GM12864 (cell line): ENCODE results near the gene ZNF738.

Experiments
- DNase-seq: peaks from one replicate; pipeline ENCODE4 v3.0.0-alpha.2; 2011; ENCODE audit warnings: low read depth
- H3K4me3 ChIP-seq: 2 replicates; pipeline ENCODE4 v1.5.1; 2011; ENCODE audit warnings: mild to moderate bottlenecking, low read depth, low read length, control low read depth
- TF ChIP-seq, protein P1 (sequence below): IDR thresholded peaks from 2 replicates; pipeline ENCODE4 v1.5.1; 2011; ENCODE audit warnings: low read depth, mild to moderate bottlenecking, moderate library complexity, low read length, control low read depth, inconsistent platforms; ENCODE audit errors: missing control alignments

The ZNF738 gene

GRCh38 chr19:21362291-21362690, 3.5 kb downstream of the ZNF738 start:
- TF ChIP-seq, protein P1, sequence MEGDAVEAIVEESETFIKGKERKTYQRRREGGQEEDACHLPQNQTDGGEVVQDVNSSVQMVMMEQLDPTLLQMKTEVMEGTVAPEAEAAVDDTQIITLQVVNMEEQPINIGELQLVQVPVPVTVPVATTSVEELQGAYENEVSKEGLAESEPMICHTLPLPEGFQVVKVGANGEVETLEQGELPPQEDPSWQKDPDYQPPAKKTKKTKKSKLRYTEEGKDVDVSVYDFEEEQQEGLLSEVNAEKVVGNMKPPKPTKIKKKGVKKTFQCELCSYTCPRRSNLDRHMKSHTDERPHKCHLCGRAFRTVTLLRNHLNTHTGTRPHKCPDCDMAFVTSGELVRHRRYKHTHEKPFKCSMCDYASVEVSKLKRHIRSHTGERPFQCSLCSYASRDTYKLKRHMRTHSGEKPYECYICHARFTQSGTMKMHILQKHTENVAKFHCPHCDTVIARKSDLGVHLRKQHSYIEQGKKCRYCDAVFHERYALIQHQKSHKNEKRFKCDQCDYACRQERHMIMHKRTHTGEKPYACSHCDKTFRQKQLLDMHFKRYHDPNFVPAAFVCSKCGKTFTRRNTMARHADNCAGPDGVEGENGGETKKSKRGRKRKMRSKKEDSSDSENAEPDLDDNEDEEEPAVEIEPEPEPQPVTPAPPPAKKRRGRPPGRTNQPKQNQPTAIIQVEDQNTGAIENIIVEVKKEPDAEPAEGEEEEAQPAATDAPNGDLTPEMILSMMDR: no peak
- DNase-seq: no peak
- H3K4me3 ChIP-seq: no peak overlapping the region

- H3K4me3 ChIP-seq: no peak overlapping the region
- DNase-seq: no peak
- TF ChIP-seq, protein P1: no peak
Observed at GRCh38 chr19:21383980-21384582, 25.3 kb downstream of the ZNF738 start.

DNA sequence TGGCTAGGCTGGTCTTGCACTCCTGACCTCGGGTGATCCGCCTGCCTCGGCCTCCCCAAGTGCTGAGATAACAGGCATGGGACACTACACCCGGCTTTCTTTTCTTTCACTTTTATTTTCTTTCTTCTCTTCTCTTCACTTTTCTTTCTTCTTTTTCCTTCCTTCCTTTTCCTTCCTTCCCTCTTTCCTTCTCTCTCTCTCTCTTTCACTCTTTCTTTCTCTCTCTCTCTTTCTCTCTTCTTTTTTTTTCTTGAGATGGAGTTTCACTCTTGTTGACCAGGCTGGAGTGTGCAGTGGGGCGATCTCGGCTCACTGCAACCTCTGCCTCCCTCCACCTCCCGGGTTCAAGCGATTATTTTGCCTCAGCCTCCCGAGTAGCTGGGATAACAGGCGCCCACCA, 37.3 kb downstream of the ZNF738 start:
- no peak for DNase-seq
- no peak overlapping the region for H3K4me3 ChIP-seq
- TF ChIP-seq, protein P1: no peak

DNA sequence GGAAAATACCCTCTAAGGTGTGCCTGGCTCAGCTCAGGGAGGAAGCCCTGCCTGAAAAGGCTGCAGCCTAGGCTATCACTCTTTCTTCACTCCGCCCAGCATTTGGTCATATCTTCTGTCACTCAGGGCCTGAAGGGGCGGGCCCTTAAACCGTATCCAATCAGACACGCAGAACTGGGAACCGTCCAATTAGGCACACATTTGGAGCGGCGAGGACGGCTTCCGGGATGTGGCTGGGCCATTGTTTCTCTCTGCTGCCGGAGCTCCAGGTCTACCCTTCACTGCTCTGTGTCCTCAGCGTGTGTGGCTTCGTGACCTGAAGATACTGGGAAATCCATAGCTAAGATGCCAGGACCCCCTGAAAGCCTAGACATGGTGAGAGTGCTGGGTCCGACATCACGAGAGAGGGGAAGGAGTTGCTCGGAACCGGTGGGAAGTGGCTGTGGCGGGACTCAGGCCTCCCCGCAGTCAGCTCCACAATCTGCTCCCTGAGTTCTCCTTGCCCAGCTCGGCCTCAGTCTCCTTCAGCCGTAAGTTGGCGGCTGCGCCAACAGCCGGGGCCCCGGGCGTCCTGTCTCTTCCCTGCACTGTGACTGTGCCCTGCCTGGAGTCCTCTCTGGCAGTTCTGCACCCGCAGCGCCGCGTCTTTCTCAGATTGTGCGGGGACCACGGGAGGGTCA, 38.2 kb downstream of the ZNF738 start, which contains the start of gene ZNF493:
Gene ZNF493, plus strand, starts transcription at position 241 of the 680 bp plus-strand sequence. Its CDS starts 105 bp downstream, at position 346.
- H3K4me3 ChIP-seq: peak within 1 kb of the TSS; percentile 73
- TF ChIP-seq, protein P1: no peak

GRCh38 chr19:21398851-21399250, 40.1 kb downstream of the ZNF738 start:
- TF ChIP-seq, protein P1: no peak
- DNase-seq: no peak
- H3K4me3 ChIP-seq: no peak overlapping the region

More for the DNA sequence above, 38.2 kb downstream of the ZNF738 start, which contains the start of gene ZNF493:
- peak; percentile 90 for DNase-seq

- DNase-seq: no peak
- TF ChIP-seq, protein P1: no peak
- H3K4me3 ChIP-seq: no peak overlapping the region
Observed at GRCh38 chr19:21402303-21402985, 43.6 kb downstream of the ZNF738 start.
